Liver (tissue), 9 donors: Measurements from ENCODE around the gene BHLHE40. TPM values are rescaled to one million over a fixed set of nuclear protein-coding genes. Genes with fewer than 3 reads are reported as not detected.

Experiments
- DNase-seq: peaks from one replicate; pipeline ENCODE4 v3.0.0-alpha.2; 2017; ENCODE audit warnings: low spot score
- H3K27ac ChIP-seq, 2 donors: one replicate each; pipeline ENCODE4 v1.7.0; 2013; ENCODE audit warnings: inconsistent platforms in 2 of 2, low read length in 2 of 2, control low read depth in 1 of 2, low read depth in 1 of 2, mild to moderate bottlenecking in 1 of 2
- H3K27me3 ChIP-seq, 4 donors: one replicate each; pipeline versions ENCODE4 v1.6.1 to v1.7.0; 2013; ENCODE audit warnings: low read length in 3 of 4, inconsistent platforms in 1 of 4, mild to moderate bottlenecking in 1 of 4, moderate library complexity in 1 of 4; ENCODE audit not compliant: control insufficient read depth in 4 of 4, insufficient read depth in 4 of 4
- H3K36me3 ChIP-seq, 4 donors: one replicate each; pipeline versions ENCODE4 v1.6.1 to v1.7.0; 2013; ENCODE audit warnings: low read length in 3 of 4, mild to moderate bottlenecking in 3 of 4, low read depth in 1 of 4, moderate library complexity in 1 of 4; ENCODE audit not compliant: control insufficient read depth in 4 of 4, insufficient read depth in 3 of 4
- H3K4me1 ChIP-seq, 4 donors: one replicate each; pipeline versions ENCODE4 v1.6.1 to v1.7.0; 2013; ENCODE audit warnings: low read length in 3 of 4, mild to moderate bottlenecking in 3 of 4, moderate library complexity in 1 of 4; ENCODE audit not compliant: control insufficient read depth in 4 of 4, insufficient read depth in 4 of 4
- H3K4me3 ChIP-seq, 3 donors: one replicate each; pipeline versions ENCODE4 v1.6.1 to v1.7.0; 2013; ENCODE audit warnings: low read length in 3 of 3, control low read depth in 1 of 3, low read depth in 1 of 3, mild to moderate bottlenecking in 1 of 3
- H3K9ac ChIP-seq, 2 donors: one replicate each; pipeline ENCODE4 v1.7.0; 2013; ENCODE audit warnings: low read length in 2 of 2, mild to moderate bottlenecking in 2 of 2, moderate library complexity in 2 of 2, control low read depth in 1 of 2, low read depth in 1 of 2
- H3K9me3 ChIP-seq, 4 donors: one replicate each; pipeline versions ENCODE4 v1.6.1 to v1.7.0; 2013; ENCODE audit warnings: low read length in 3 of 4; ENCODE audit not compliant: control insufficient read depth in 4 of 4
- CTCF ChIP-seq: fragments of 150-350 bp; IDR thresholded peaks from 2 replicates; pipeline ENCODE4 v1.5.1; 2017; ENCODE audit warnings: improper control_type of control experiment, low read depth, low read length; ENCODE audit not compliant: missing input control
- EGR1 ChIP-seq, 2 donors: IDR thresholded peaks; 2 replicates each; pipeline ENCODE4 v1.6.1; 2016 to 2018; ENCODE audit warnings: antibody characterized with exemption in 2 of 2, low read depth in 2 of 2
- FOXA1 ChIP-seq: IDR thresholded peaks from 2 replicates; pipeline ENCODE4 v1.6.1; 2016; ENCODE audit warnings: antibody characterized with exemption
- JUND ChIP-seq, 2 donors: IDR thresholded peaks; 2 replicates each; pipeline ENCODE4 v1.6.1; 2016; ENCODE audit warnings: antibody characterized with exemption in 2 of 2
- MAX ChIP-seq: IDR thresholded peaks from 2 replicates; pipeline ENCODE4 v1.6.1; 2016; ENCODE audit warnings: antibody characterized with exemption
- NR2F2 ChIP-seq: IDR thresholded peaks from 2 replicates; pipeline ENCODE4 v1.6.1; 2016; ENCODE audit warnings: antibody characterized with exemption
- RAD21 ChIP-seq, 2 donors: IDR thresholded peaks; 2 replicates each; pipeline ENCODE4 v1.6.1; 2016; ENCODE audit warnings: antibody characterized with exemption in 2 of 2, mild to moderate bottlenecking in 2 of 2
- REST ChIP-seq: IDR thresholded peaks from 2 replicates; pipeline ENCODE4 v1.6.1; 2016; ENCODE audit warnings: antibody characterized with exemption, mild to moderate bottlenecking
- SP1 ChIP-seq: IDR thresholded peaks from 2 replicates; pipeline ENCODE4 v1.6.1; 2018; ENCODE audit warnings: antibody characterized with exemption, mild to moderate bottlenecking
- YY1 ChIP-seq: IDR thresholded peaks from 2 replicates; pipeline ENCODE4 v1.6.1; 2016; ENCODE audit warnings: antibody characterized with exemption, mild to moderate bottlenecking
- ZBTB33 ChIP-seq: IDR thresholded peaks from 2 replicates; pipeline ENCODE4 v1.6.1; 2016; ENCODE audit warnings: antibody characterized with exemption
- WGBS: extraction: QIAGEN DNeasy Blood & Tissue Kit; methylation state at CpG from one replicate; pipeline ENCODE4 v1.1.7; 2013; 5-methylcytosine and 5-hydroxymethylcytosine counted together
- polyA plus RNA-seq, 2 donors: library from polyadenylated mRNA; stranded (reverse) in 1 of 2; unstranded in 1 of 2; fragments of 200-250 nt in 1 of 2; fragments of >200 nt in 1 of 2; fragmentation: Nextera tagmentation in 1 of 2; extraction: Ambion mirVana in 1 of 2; gene quantifications; one replicate each; pipeline versions ENCODE4 v1.2.1 to v1.2.3, GENCODE V29; 2013 to 2015
- total RNA-seq, 2 donors: library from RNA; depleted of rRNA; stranded (reverse); fragments of >200 nt; gene quantifications; one replicate each; pipeline ENCODE4 v1.2.3, GENCODE V29; 2014
- donor health status: healthy.
- donor health status: healthy.
- donor health status: healthy.
- donor health status: healthy.
- donor health status: healthy.

The BHLHE40 gene
- total and polyA plus RNA-seq, 4 donors, result 8.2 to 28.4 (median 18.0) TPM

- Histone ChIP-seq H3K27ac (no peak overlapping the region), H3K9me3 (no peaks in the 10 kb centered on the region), H3K9ac (no peak overlapping the region), H3K4me3 (no peak overlapping the region), H3K36me3 (no peaks in the 10 kb centered on the region), H3K4me1 (peaks cover 0 to 2% (median 0%) of the 10 kb centered on the region in 4 donors), H3K27me3 (no peaks in the 10 kb centered on the region)
- 86% methylated on average over 6 of the region's 6 CpGs for WGBS
- no peak for TF ChIP-seq FOXA1
- no peak for TF ChIP-seq CTCF
- DNase-seq, result no peak
Observed at GRCh38 chr3:5007873-5008272, 28.6 kb downstream of the BHLHE40 start.

GRCh38 chr3:5009506-5010109, 30.4 kb downstream of the BHLHE40 start:
- DNase-seq, result no peak

GRCh38 chr3:5010140-5010539, 30.9 kb downstream of the BHLHE40 start:
- no peak overlapping the region for H3K4me3 ChIP-seq
- H3K36me3 ChIP-seq, result no peaks in the 10 kb centered on the region
- H3K27me3 ChIP-seq, result no peaks in the 10 kb centered on the region
- no peak for DNase-seq
- peaks cover 0 to 2% (median 0%) of the 10 kb centered on the region in 4 donors for H3K4me1 ChIP-seq
- no peaks in the 10 kb centered on the region for H3K9me3 ChIP-seq
- H3K27ac ChIP-seq, result no peak overlapping the region
- no peak for TF ChIP-seq NR2F2
- no peak for TF ChIP-seq FOXA1
- no peak for TF ChIP-seq JUND (IDR thresholded peaks at IDR 0.05)
- no peak for TF ChIP-seq CTCF
- no peak for TF ChIP-seq REST
- H3K9ac ChIP-seq, result no peak overlapping the region
- WGBS, result 94% methylated on average over 6 of the region's 6 CpGs

More at GRCh38 chr3:5009506-5010109, 30.4 kb downstream of the BHLHE40 start:
- 83% methylated on average over 12 of the region's 12 CpGs for WGBS
- H3K27me3 ChIP-seq, result no peaks in the 10 kb centered on the region
- no peak overlapping the region for H3K9ac ChIP-seq
- H3K9me3 ChIP-seq, result no peaks in the 10 kb centered on the region
- H3K4me1 ChIP-seq, result peaks cover 0 to 2% (median 0%) of the 10 kb centered on the region in 4 donors
- H3K4me3 ChIP-seq, result no peak overlapping the region
- no peak overlapping the region for H3K27ac ChIP-seq
- TF ChIP-seq ZBTB33, result no peak
- TF ChIP-seq EGR1 (IDR thresholded peaks at IDR 0.05; ENCODE audit: low read depth in 2 of 2), result no peak
- TF ChIP-seq MAX, result no peak
- TF ChIP-seq RAD21 (IDR thresholded peaks at IDR 0.05), result no peak
- TF ChIP-seq YY1, result no peak
- TF ChIP-seq SP1, result no peak
- H3K36me3 ChIP-seq, result no peaks in the 10 kb centered on the region
